ENCODE measurements around the gene DPP10.

GRCh38 chr2:115678129-115678528, 1235.7 kb downstream of the DPP10 start:
- TF ChIP-seq CTCF (IDR thresholded peaks at IDR 0.05) (no peak), POLR2A (IDR thresholded peaks at IDR 0.05) (no peak)

All from esophagus squamous epithelium (tissue), 4 donors.